HG03378 (cell line): ENCODE results near the gene TRPV6.

Experiments used
- ATAC-seq: cut with Tn5 transposase; IDR thresholded peaks from one replicate; pipeline ENCODE4 v1.9.1; 2021; ENCODE audit warnings: mild to moderate bottlenecking, moderate library complexity; ENCODE audit not compliant: unreplicated experiment

Gene TRPV6

GRCh38 chr7:142908921-142909890 is 23.7 kb upstream of the TRPV6 start:
- ATAC-seq = no peak

- no peak for ATAC-seq
Observed at GRCh38 chr7:142908290-142908689, 22.7 kb upstream of the TRPV6 start.

- ATAC-seq = no peak
Observed at GRCh38 chr7:142906643-142907042, 21.1 kb upstream of the TRPV6 start.

- ATAC-seq = no peak
Observed at GRCh38 chr7:142905759-142906158, 20.2 kb upstream of the TRPV6 start.

GRCh38 chr7:142904128-142904527 is 18.6 kb upstream of the TRPV6 start:
- no peak for ATAC-seq

GRCh38 chr7:142901426-142902259 is 16.1 kb upstream of the TRPV6 start:
- ATAC-seq = no peak

- no peak for ATAC-seq
Observed at GRCh38 chr7:142899661-142900060, 14.1 kb upstream of the TRPV6 start.

GRCh38 chr7:142898377-142899170 is 13.0 kb upstream of the TRPV6 start:
- no peak for ATAC-seq

GRCh38 chr7:142897691-142898090 is 12.1 kb upstream of the TRPV6 start:
- ATAC-seq = no peak

- ATAC-seq = no peak
Observed at GRCh38 chr7:142896741-142897379, 11.3 kb upstream of the TRPV6 start.

- no peak for ATAC-seq
Observed at GRCh38 chr7:142896151-142896550, 10.6 kb upstream of the TRPV6 start.

GRCh38 chr7:142894985-142895593 is 9.5 kb upstream of the TRPV6 start:
- ATAC-seq = no peak

GRCh38 chr7:142894112-142894984 is 8.8 kb upstream of the TRPV6 start:
- ATAC-seq = no peak

GRCh38 chr7:142892951-142893350 is 7.4 kb upstream of the TRPV6 start:
- no peak for ATAC-seq

GRCh38 chr7:142891490-142892082 is 6.0 kb upstream of the TRPV6 start:
- ATAC-seq = no peak

- no peak for ATAC-seq
Observed at GRCh38 chr7:142890874-142891485, 5.4 kb upstream of the TRPV6 start.

- ATAC-seq = no peak
Observed at GRCh38 chr7:142889816-142890215, 4.3 kb upstream of the TRPV6 start.

- no peak for ATAC-seq
Observed at GRCh38 chr7:142887282-142888015, 1.9 kb upstream of the TRPV6 start.
